NCI-H2081 (cell line): ENCODE measurements around the gene TERT.
"Not testable (repeated sequence)": the region's sequence is repeated elsewhere in the genome, so short reads cannot be mapped to it uniquely, and the experiment has no call there.

Source experiments
- DNase-seq, 2 experiments: peaks; one replicate each; lab custom pipeline; 2025; lab: John Stamatoyannopoulos, UW

Gene TERT

GRCh38 chr5:1330847-1331831 is 36.3 kb upstream of the TERT start:
- DNase-seq, result no peak

GRCh38 chr5:1330146-1330846 is 35.4 kb upstream of the TERT start:
- DNase-seq, result no peak

- DNase-seq, result no peak
Measured at GRCh38 chr5:1329111-1329579, 34.3 kb upstream of the TERT start.

GRCh38 chr5:1328237-1329110 is 33.6 kb upstream of the TERT start:
- DNase-seq, result not testable (repeated sequence)

- not testable (repeated sequence) for DNase-seq
Measured at GRCh38 chr5:1326901-1327756, 32.3 kb upstream of the TERT start.

GRCh38 chr5:1326532-1326875 is 31.6 kb upstream of the TERT start:
- DNase-seq, result not testable (repeated sequence)

GRCh38 chr5:1325870-1326531 is 31.1 kb upstream of the TERT start:
- DNase-seq, result no peak

GRCh38 chr5:1325191-1325741 is 30.4 kb upstream of the TERT start:
- no peak for DNase-seq

GRCh38 chr5:1324719-1325190 is 29.9 kb upstream of the TERT start:
- no peak for DNase-seq

- DNase-seq, result no peak
Measured at GRCh38 chr5:1324301-1324700, 29.4 kb upstream of the TERT start.

GRCh38 chr5:1323803-1324173 is 28.9 kb upstream of the TERT start:
- no peak for DNase-seq

- DNase-seq, result no peak
Measured at GRCh38 chr5:1322955-1323802, 28.3 kb upstream of the TERT start.

GRCh38 chr5:1322036-1322900 is 27.4 kb upstream of the TERT start:
- no peak for DNase-seq

- DNase-seq, result no peak
Measured at GRCh38 chr5:1321576-1321975, 26.7 kb upstream of the TERT start.

GRCh38 chr5:1320436-1321344 is 25.8 kb upstream of the TERT start:
- DNase-seq, result no peak

- DNase-seq, result no peak
Measured at GRCh38 chr5:1319436-1320256, 24.8 kb upstream of the TERT start.
